Right atrium auricular region (tissue), 2 donors: ENCODE measurements around the gene ANTXR1. TPM values are rescaled to one million over a fixed set of nuclear protein-coding genes. Genes with fewer than 3 reads are reported as not detected.

Experiments used
- DNase-seq: peaks from one replicate; pipeline ENCODE4 v3.0.0-alpha.2; 2019; ENCODE audit warnings: low spot score
- H3K27ac ChIP-seq, 2 donors: fragments of 200-600 bp; sonication (generic); 1 replicate in 1 of 2; 2 replicates in 1 of 2; pipeline ENCODE4 v1.5.1; 2016 to 2019
- H3K27me3 ChIP-seq, 2 donors: fragments of 200-600 bp; sonication (generic); one replicate each; pipeline versions ENCODE4 v1.5.1 to v1.6.0; 2017 to 2019
- H3K36me3 ChIP-seq: fragments of 200-600 bp; sonication (generic); one replicate; pipeline ENCODE4 v1.5.1; 2016
- H3K4me1 ChIP-seq, 2 donors: fragments of 200-600 bp; sonication (generic); one replicate each; pipeline versions ENCODE4 v1.5.1 to v1.6.0; 2017 to 2019
- H3K4me3 ChIP-seq, 2 donors: fragments of 200-600 bp; sonication (generic); 1 replicate in 1 of 2; 2 replicates in 1 of 2; pipeline ENCODE4 v1.5.1; 2017 to 2019; ENCODE audit warnings: mild to moderate bottlenecking in 1 of 2, moderate library complexity in 1 of 2
- H3K9me3 ChIP-seq, 2 donors: fragments of 200-600 bp; sonication (generic); one replicate each; pipeline ENCODE4 v1.5.1; 2019
- CTCF ChIP-seq, 2 donors: fragments of 200-600 bp; sonication (generic); IDR thresholded peaks; one replicate each; pipeline ENCODE4 v1.5.1; 2019; ENCODE audit warnings: antibody characterized with exemption in 2 of 2
- total RNA-seq, 2 donors: library from RNA; depleted of rRNA; stranded (reverse); fragments of >200 nt; gene quantifications; one replicate each; pipeline ENCODE4 v1.1.0, GENCODE V29; 2016

Gene ANTXR1
- total RNA-seq, 2 donors from 2014 or later = 27.3 to 52.2 TPM

- DNase-seq = no peak
- Histone ChIP-seq H3K27me3 (no peaks in the 10 kb centered on the region), H3K27ac (peak overlapping the region; percentile 19 to 41), H3K4me3 (no peak overlapping the region), H3K9me3 (no peaks in the 10 kb centered on the region), H3K36me3 (no peaks in the 10 kb centered on the region), H3K4me1 (peaks cover 0 to 52% of the 10 kb centered on the region in 2 donors)
- no peak for TF ChIP-seq CTCF (IDR thresholded peaks at IDR 0.05)
Measured at GRCh38 chr2:69163556-69163955, 150.6 kb downstream of the ANTXR1 start.

GRCh38 chr2:69164061-69164778 is 151.2 kb downstream of the ANTXR1 start:
- H3K9me3 ChIP-seq = no peaks in the 10 kb centered on the region
- DNase-seq = no peak
- peak overlapping the region; percentile 31 to 41 for H3K27ac ChIP-seq
- H3K27me3 ChIP-seq = no peaks in the 10 kb centered on the region
- H3K4me1 ChIP-seq = peaks cover 0 to 52% of the 10 kb centered on the region in 2 donors
- H3K4me3 ChIP-seq = no peak overlapping the region
- no peak for TF ChIP-seq CTCF (IDR thresholded peaks at IDR 0.05)
- H3K36me3 ChIP-seq = no peaks in the 10 kb centered on the region

GRCh38 chr2:69165091-69165880 is 152.3 kb downstream of the ANTXR1 start:
- H3K4me3 ChIP-seq = no peak overlapping the region
- no peak for TF ChIP-seq CTCF (IDR thresholded peaks at IDR 0.05)
- no peak overlapping the region for H3K27ac ChIP-seq
- H3K9me3 ChIP-seq = no peaks in the 10 kb centered on the region
- H3K4me1 ChIP-seq = peaks cover 0 to 52% of the 10 kb centered on the region in 2 donors
- no peaks in the 10 kb centered on the region for H3K36me3 ChIP-seq
- no peak for DNase-seq
- no peaks in the 10 kb centered on the region for H3K27me3 ChIP-seq

- H3K36me3 ChIP-seq = no peaks in the 10 kb centered on the region
- TF ChIP-seq CTCF (IDR thresholded peaks at IDR 0.05) = no peak
- H3K27ac ChIP-seq = no peak overlapping the region
- peaks cover 0 to 52% of the 10 kb centered on the region in 2 donors for H3K4me1 ChIP-seq
- no peak for DNase-seq
- no peaks in the 10 kb centered on the region for H3K27me3 ChIP-seq
- H3K4me3 ChIP-seq = no peak overlapping the region
- H3K9me3 ChIP-seq = no peaks in the 10 kb centered on the region
Measured at GRCh38 chr2:69166465-69166811, 153.5 kb downstream of the ANTXR1 start.

DNA sequence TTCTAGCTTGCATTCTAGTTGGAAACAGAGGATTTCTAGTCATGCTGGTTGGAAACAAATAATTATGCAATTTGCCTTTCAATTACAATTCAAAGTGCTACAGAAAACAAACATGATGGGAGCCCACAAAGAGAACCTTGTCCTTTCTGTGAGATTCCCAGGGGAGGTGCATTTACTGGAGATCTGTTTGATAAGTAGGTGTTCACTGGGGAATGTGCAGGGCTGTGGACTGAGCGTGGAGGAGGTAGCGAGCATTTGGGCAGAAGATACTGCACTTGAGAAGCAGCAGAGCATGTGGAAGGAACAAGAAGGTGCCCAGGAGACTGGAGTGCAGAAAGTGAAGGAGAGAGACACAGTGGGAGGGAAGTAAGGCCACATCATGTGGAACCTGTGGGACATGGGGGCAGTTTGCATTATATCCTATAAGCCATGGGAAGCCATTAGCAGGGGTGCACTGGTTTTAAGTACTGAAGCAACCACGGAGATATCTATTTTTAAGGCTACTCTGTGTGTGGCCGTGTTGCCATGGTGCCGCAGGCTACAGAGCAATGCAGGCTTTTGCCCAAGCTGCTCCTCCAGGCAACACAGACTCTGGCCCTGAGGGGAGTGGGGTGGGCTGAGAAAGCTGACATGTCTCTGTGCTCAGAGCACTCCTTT is 154.0 kb downstream of the ANTXR1 start:
- peaks cover 0 to 48% of the 10 kb centered on the region in 2 donors for H3K4me1 ChIP-seq
- no peaks in the 10 kb centered on the region for H3K27me3 ChIP-seq
- no peaks in the 10 kb centered on the region for H3K9me3 ChIP-seq
- DNase-seq = no peak
- H3K4me3 ChIP-seq = no peak overlapping the region
- TF ChIP-seq CTCF (IDR thresholded peaks at IDR 0.05) = no peak
- H3K36me3 ChIP-seq = no peaks in the 10 kb centered on the region
- no peak overlapping the region for H3K27ac ChIP-seq
